Measurements from ENCODE around the gene ARL16. TPM values are rescaled to one million over a fixed set of nuclear protein-coding genes. Genes with fewer than 3 reads are reported as not detected.
A peak's percentile ranks its signal among the peaks of the same experiment; 100 is the strongest.

ARL16 gene
- total RNA-seq, 6 donors from 2014 or later = 16.9 to 47.1 (median 20.5) TPM

GRCh38 chr17:81667754-81668153 is 15.8 kb downstream of the ARL16 start:
- WGBS, 2 donors = 76 to 84% methylated on average over 18 of the region's 18 CpGs
- Histone ChIP-seq H3K4me1 (peaks cover 18 to 33% (median 20%) of the 10 kb centered on the region in 4 donors), H3K27me3 (no peaks in the 10 kb centered on the region), H3K9me3 (no peaks in the 10 kb centered on the region), H3K27ac (no peak overlapping the region), H3K36me3 (peaks cover 4 to 51% (median 35%) of the 10 kb centered on the region in 4 donors), H3K4me3 (peak overlapping the region in 2 of 4 donors; percentile 85 to 99)
- DNase-seq = no peak
- ATAC-seq (ENCODE audit: low FRiP score in 2 of 2) = no peak
- TF ChIP-seq POLR2A (IDR thresholded peaks at IDR 0.05) (no peak), POLR2AphosphoS5 (IDR thresholded peaks at IDR 0.05) (no peak), EP300 (IDR thresholded peaks at IDR 0.05) (no peak)
- TF ChIP-seq, protein P1, sequence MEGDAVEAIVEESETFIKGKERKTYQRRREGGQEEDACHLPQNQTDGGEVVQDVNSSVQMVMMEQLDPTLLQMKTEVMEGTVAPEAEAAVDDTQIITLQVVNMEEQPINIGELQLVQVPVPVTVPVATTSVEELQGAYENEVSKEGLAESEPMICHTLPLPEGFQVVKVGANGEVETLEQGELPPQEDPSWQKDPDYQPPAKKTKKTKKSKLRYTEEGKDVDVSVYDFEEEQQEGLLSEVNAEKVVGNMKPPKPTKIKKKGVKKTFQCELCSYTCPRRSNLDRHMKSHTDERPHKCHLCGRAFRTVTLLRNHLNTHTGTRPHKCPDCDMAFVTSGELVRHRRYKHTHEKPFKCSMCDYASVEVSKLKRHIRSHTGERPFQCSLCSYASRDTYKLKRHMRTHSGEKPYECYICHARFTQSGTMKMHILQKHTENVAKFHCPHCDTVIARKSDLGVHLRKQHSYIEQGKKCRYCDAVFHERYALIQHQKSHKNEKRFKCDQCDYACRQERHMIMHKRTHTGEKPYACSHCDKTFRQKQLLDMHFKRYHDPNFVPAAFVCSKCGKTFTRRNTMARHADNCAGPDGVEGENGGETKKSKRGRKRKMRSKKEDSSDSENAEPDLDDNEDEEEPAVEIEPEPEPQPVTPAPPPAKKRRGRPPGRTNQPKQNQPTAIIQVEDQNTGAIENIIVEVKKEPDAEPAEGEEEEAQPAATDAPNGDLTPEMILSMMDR (IDR thresholded peaks at IDR 0.05) = no peak

- TF ChIP-seq POLR2AphosphoS5 (IDR thresholded peaks at IDR 0.05) (peak; percentile 95 to 98), EP300 (IDR thresholded peaks at IDR 0.05) (no peak), POLR2A (IDR thresholded peaks at IDR 0.05) (peak in 3 of 4 donors; percentile 81 to 96 (median 83))
- TF ChIP-seq, protein P1 (IDR thresholded peaks at IDR 0.05) = peak in 1 of 6 experiments; percentile 9
- Histone ChIP-seq H3K4me3 (peak within 1 kb of the TSS; percentile 80 to 99 (median 90)), H3K4me1 (peaks cover 18 to 33% (median 20%) of the 10 kb centered on the region in 4 donors), H3K27ac (peak within 1 kb of the TSS; percentile 91 to 95 (median 93)), H3K27me3 (no peaks in the 10 kb centered on the region), H3K9me3 (no peaks in the 10 kb centered on the region), H3K36me3 (peaks cover 0 to 39% (median 24%) of the 10 kb centered on the region in 4 donors)
- DNase-seq = peak; percentile 97 to 100
- peak; percentile 97 to 99 for ATAC-seq (ENCODE audit: low FRiP score in 2 of 2)
- WGBS, 2 donors = 1% methylated on average over 35 to 54 of the region's 96 CpGs
Observed at GRCh38 chr17:81666342-81667191, 17.0 kb downstream of the ARL16 start, which contains the start of the genes CCDC137 and OXLD1. Gene CCDC137, plus strand, starts transcription at chr17:81666737. Its CDS starts 30 bp downstream, at chr17:81666767. Gene OXLD1, minus strand, starts transcription at chr17:81666605. Its CDS starts 28 bp downstream, at chr17:81666577.

GRCh38 chr17:81666092-81666341 is 17.6 kb downstream of the ARL16 start:
- DNase-seq (no peak), ATAC-seq (ENCODE audit: low FRiP score in 2 of 2) (peak in 1 of 2 donors; percentile 13)
- peak overlapping the region; percentile 91 to 95 (median 93) for H3K27ac ChIP-seq
- WGBS, 2 donors = 0 to 1% methylated on average over 12 to 16 of the region's 16 CpGs
- H3K9me3 ChIP-seq = no peaks in the 10 kb centered on the region
- peaks cover 18 to 33% (median 20%) of the 10 kb centered on the region in 4 donors for H3K4me1 ChIP-seq
- H3K36me3 ChIP-seq = peaks cover 0 to 34% (median 18%) of the 10 kb centered on the region in 4 donors
- TF ChIP-seq, protein P1 (IDR thresholded peaks at IDR 0.05) = no peak
- TF ChIP-seq POLR2AphosphoS5 (IDR thresholded peaks at IDR 0.05) = no peak
- TF ChIP-seq EP300 (IDR thresholded peaks at IDR 0.05) = no peak
- no peak for TF ChIP-seq POLR2A (IDR thresholded peaks at IDR 0.05)
- H3K4me3 ChIP-seq = peak overlapping the region; percentile 80 to 99 (median 90)
- H3K27me3 ChIP-seq = no peaks in the 10 kb centered on the region

DNA sequence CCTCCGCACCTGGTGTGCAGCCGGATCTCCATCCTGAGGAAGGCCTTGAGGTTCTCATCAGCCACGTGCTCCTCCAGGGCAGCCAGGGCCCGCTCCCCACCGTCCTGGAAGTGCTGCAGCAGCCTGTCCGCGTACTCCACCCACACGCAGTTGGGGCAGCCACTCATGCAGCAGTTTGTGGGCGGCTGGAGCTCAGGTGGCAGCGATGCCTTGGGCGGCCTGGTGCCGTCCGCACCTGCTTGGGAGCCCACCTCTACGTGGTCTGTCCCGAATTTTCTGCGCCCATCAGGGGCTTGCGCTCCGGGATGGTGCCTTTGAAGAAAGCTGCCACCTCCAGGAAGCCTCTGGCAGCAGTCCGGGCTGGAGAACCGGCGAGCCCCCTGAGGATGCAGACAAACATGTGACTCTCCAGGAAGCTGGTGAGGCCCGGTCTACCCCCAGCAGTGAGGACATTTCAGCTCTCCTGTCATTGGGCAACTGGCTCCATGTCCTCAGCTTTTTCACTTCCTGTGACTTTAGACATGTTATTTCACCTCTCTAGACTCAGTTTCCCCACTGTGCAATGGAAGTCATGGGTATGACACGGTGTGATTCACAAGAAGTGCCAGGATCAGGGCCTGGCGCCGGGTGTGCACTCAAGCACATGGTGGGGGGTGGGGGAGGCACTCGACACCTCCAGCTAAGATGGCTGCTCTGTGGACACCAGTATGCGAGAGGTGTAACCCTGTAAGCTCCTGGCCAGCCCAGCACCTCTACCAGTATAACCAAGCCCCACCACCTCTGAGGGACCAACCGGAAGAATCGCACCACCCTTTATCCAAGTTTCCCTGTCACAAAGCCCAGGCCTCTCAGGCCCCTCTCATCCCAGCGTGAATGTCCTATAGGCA is 18.1 kb downstream of the ARL16 start:
- Histone ChIP-seq H3K4me1 (peaks cover 18 to 33% (median 20%) of the 10 kb centered on the region in 4 donors), H3K36me3 (peaks cover 0 to 28% (median 12%) of the 10 kb centered on the region in 4 donors), H3K4me3 (peak overlapping the region; percentile 80 to 99 (median 90)), H3K27me3 (no peaks in the 10 kb centered on the region), H3K9me3 (no peaks in the 10 kb centered on the region), H3K27ac (peak overlapping the region; percentile 91 to 95 (median 93))
- WGBS, 2 donors = 57 to 64% methylated on average over 20 to 29 of the region's 30 CpGs
- DNase-seq = peak; percentile 42 to 72
- TF ChIP-seq, protein P1 (IDR thresholded peaks at IDR 0.05) = no peak
- no peak for TF ChIP-seq POLR2AphosphoS5 (IDR thresholded peaks at IDR 0.05)
- no peak for TF ChIP-seq POLR2A (IDR thresholded peaks at IDR 0.05)
- TF ChIP-seq EP300 (IDR thresholded peaks at IDR 0.05) = no peak
- peak; percentile 5 to 17 for ATAC-seq (ENCODE audit: low FRiP score in 2 of 2)
